HG03108 (cell line): ENCODE results near the gene TIMP2.
"Not testable (repeated sequence)": the region's sequence is repeated elsewhere in the genome, so short reads cannot be mapped to it uniquely, and the experiment has no call there.

Experiments
- ATAC-seq: cut with Tn5 transposase; IDR thresholded peaks from one replicate; pipeline ENCODE4 v1.9.1; 2021; ENCODE audit warnings: moderate library complexity; ENCODE audit not compliant: unreplicated experiment

TIMP2 gene

GRCh38 chr17:78892062-78892456 lies 33.1 kb downstream of the TIMP2 start:
- no peak for ATAC-seq

- ATAC-seq, result no peak
Measured at GRCh38 chr17:78891406-78892061, 33.7 kb downstream of the TIMP2 start.

- peak; percentile 43 for ATAC-seq
Measured at GRCh38 chr17:78890498-78890897, 34.7 kb downstream of the TIMP2 start.

- not testable (repeated sequence) for ATAC-seq
Measured at GRCh38 chr17:78890096-78890495, 35.1 kb downstream of the TIMP2 start.

- ATAC-seq, result no peak
Measured at GRCh38 chr17:78889531-78889930, 35.7 kb downstream of the TIMP2 start.

- no peak for ATAC-seq
Measured at GRCh38 chr17:78888941-78889518, 36.2 kb downstream of the TIMP2 start.

- ATAC-seq, result no peak
Measured at GRCh38 chr17:78886954-78887353, 38.2 kb downstream of the TIMP2 start.

GRCh38 chr17:78885956-78886355 lies 39.2 kb downstream of the TIMP2 start:
- ATAC-seq, result no peak

- no peak for ATAC-seq
Measured at GRCh38 chr17:78884876-78885667, 40.1 kb downstream of the TIMP2 start.

- ATAC-seq, result no peak
Measured at GRCh38 chr17:78884148-78884825, 40.9 kb downstream of the TIMP2 start.

- ATAC-seq, result no peak
Measured at GRCh38 chr17:78883533-78884131, 41.6 kb downstream of the TIMP2 start.

GRCh38 chr17:78883089-78883532 lies 42.1 kb downstream of the TIMP2 start:
- no peak for ATAC-seq

GRCh38 chr17:78882540-78883088 lies 42.6 kb downstream of the TIMP2 start:
- no peak for ATAC-seq

- no peak for ATAC-seq
Measured at GRCh38 chr17:78879635-78880186, 45.5 kb downstream of the TIMP2 start.

- ATAC-seq, result no peak
Measured at GRCh38 chr17:78878871-78879527, 46.2 kb downstream of the TIMP2 start.

GRCh38 chr17:78878261-78878660 lies 46.9 kb downstream of the TIMP2 start:
- no peak for ATAC-seq

- ATAC-seq, result not testable (repeated sequence)
Measured at GRCh38 chr17:78876954-78877517, 48.2 kb downstream of the TIMP2 start.

- ATAC-seq, result no peak
Measured at GRCh38 chr17:78876094-78876597, 49.0 kb downstream of the TIMP2 start.

- ATAC-seq, result no peak
Measured at GRCh38 chr17:78875363-78876093, 49.7 kb downstream of the TIMP2 start.
